Measurements from ENCODE around the gene CCDC78. TPM values are rescaled to one million over a fixed set of nuclear protein-coding genes. Genes with fewer than 3 reads are reported as not detected.

CCDC78 gene
- total RNA-seq, result 0.78 TPM
- long read RNA-seq, partial matches to known transcripts, result 0 of 1 reads
- long read RNA-seq, other reads (novel, unspliced or antisense), result 1 of 1 reads

DNA sequence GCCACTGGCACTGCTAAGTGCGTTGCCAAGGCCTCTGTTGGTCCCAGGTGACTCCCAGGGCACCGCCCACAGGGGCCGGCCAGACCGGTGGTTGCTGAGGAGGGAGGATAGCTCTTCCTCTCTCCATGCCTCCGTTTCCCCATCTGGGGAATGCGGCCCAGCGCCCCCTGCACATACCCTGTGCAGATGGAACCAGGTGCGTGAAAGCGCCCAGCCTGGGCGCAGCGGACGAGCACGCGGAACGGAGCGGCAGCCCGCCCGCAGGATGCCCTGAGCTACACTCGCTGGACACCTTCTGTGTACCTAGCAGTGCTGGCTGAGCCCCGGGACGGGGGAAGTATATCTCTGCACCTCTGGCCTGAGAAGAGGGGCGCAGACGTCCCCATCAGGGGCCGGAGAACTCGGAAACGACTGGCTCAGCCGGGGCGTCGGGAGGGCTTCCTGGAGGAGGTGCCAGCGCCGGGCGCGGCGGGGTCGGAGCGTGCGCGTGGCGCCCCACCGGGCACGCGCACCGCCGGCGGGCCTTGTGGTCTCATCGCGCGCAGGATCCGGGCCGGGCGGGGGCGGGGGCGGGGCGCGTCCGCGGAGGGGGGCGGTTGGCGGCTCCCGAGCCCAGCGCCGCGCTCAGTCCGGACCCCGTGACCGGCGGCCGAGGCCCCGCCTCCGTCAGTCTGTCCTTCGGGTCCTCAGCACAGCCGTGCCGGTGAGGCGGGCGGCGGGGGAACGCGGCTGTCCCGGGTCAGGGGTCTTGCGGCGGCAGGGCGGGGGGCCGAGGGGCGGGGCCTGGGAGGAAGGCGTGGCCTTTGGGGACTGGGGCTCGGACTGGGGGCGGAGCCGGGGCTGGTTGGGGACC is at the start of gene CCDC78, which contains the start of gene HAGHL:
CCDC78 (minus strand) TSS at position 6 of the 853 bp plus-strand sequence. CDS start 76 bp downstream, outside the sequence.
HAGHL (plus strand) TSS at position 669 of the 853 bp plus-strand sequence. CDS start 404 bp downstream, outside the sequence.
- Histone ChIP-seq H3K4me3 (peak within 1 kb of the TSS; percentile 58), H3K27ac (peak within 1 kb of the TSS; percentile 47), H3K4me1 (peaks cover 25% of the 10 kb centered on the region), H3K36me3 (peaks cover under 1% of the 10 kb centered on the region), H3K9me3 (no peaks in the 10 kb centered on the region), H3K27me3 (peaks cover 16% of the 10 kb centered on the region)
- ATAC-seq, result peak; percentile 42
- peak; percentile 82 for DNase-seq
- intact Hi-C loops (cut with DNase I), result no loop called here
- TF ChIP-seq, protein P1, sequence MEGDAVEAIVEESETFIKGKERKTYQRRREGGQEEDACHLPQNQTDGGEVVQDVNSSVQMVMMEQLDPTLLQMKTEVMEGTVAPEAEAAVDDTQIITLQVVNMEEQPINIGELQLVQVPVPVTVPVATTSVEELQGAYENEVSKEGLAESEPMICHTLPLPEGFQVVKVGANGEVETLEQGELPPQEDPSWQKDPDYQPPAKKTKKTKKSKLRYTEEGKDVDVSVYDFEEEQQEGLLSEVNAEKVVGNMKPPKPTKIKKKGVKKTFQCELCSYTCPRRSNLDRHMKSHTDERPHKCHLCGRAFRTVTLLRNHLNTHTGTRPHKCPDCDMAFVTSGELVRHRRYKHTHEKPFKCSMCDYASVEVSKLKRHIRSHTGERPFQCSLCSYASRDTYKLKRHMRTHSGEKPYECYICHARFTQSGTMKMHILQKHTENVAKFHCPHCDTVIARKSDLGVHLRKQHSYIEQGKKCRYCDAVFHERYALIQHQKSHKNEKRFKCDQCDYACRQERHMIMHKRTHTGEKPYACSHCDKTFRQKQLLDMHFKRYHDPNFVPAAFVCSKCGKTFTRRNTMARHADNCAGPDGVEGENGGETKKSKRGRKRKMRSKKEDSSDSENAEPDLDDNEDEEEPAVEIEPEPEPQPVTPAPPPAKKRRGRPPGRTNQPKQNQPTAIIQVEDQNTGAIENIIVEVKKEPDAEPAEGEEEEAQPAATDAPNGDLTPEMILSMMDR (IDR thresholded peaks at IDR 0.05), result no peak

DNA sequence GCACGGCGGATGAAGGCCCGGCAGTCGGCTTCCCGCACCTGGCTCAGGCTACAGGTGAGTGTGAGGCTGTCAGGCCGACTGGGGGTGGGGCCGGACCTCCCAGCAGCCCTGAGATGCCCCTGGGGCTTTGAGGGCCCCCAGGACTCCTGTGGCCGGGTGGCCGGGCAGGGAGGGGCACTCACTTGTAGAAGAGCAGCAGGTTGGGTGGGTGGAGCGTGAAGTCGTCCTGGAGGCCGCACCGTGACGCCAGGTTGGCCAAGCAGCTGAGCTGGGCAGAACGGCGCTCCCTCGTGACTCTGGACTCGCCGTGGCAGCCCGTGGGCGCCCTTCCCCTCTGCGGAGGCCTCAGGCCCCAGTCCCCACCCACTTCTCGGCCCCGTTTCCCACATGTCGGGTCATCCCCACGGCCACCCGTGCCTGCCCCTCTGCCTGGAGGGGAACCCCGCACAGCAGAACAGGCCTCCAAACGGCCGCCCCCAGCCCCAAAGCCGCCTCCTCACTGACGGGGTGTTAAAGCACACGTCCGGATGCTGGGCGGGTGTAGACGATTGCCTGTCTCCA is 49.1 kb upstream of the CCDC78 start:
- Histone ChIP-seq H3K9me3 (no peaks in the 10 kb centered on the region), H3K36me3 (no peaks in the 10 kb centered on the region), H3K4me3 (no peak overlapping the region), H3K27me3 (peaks cover 8% of the 10 kb centered on the region), H3K4me1 (no peaks in the 10 kb centered on the region), H3K27ac (no peak overlapping the region)
- intact Hi-C loops (cut with DNase I), result no loop called here
- no peak for DNase-seq
- ATAC-seq, result no peak
- TF ChIP-seq, protein P1 (IDR thresholded peaks at IDR 0.05), result no peak

DNA sequence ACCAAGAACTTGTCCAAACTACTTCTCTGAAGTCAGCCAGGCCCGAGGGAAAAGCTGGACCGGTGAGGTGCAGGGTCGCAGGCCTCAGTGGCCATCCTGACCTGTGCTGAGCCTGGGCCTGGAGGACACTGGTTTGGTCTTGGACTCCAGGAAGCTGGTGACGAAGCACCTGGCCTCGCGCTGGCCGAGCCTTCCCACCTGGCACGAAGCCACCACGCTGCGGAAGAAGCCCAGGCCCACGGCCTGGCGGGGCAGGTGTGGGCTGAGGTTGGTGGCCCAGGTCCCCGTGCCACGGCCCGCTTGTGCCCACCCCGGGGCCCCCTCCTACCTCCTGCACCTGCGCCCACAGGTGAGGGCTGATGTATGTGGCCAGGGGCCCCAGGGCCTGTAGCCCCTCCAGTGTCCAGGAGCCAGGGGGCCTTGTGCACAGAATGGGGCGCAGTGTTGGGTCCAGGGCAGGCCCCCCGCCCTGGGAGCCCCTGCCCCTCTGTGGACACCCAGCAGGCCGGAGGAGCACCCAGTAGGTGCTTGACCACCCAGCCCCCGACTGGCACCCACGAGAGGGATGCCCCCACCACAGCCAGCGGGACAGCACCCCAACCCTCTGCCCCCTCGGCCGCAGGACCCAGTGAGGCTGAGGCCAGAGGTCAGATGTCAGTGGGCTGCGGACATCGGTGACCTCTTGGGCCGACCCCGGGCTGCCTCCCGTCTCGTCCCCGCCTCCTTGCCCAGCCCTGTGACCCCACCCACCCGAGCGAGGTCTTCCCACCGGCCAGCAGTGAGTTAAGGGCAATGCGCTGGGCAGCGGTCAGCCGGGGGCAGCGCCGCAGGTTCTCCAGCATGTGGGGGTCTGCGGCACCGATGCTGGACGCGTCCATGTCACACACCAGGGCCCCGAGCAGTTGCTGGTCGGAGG is 48.1 kb upstream of the CCDC78 start:
- ATAC-seq (no peak), DNase-seq (no peak)
- Histone ChIP-seq H3K27ac (no peak overlapping the region), H3K36me3 (no peaks in the 10 kb centered on the region), H3K4me1 (no peaks in the 10 kb centered on the region), H3K27me3 (peaks cover 4% of the 10 kb centered on the region), H3K9me3 (no peaks in the 10 kb centered on the region), H3K4me3 (no peak overlapping the region)
- TF ChIP-seq, protein P1 (IDR thresholded peaks at IDR 0.05), result no peak
- intact Hi-C loops (cut with DNase I), result no loop called here

DNA sequence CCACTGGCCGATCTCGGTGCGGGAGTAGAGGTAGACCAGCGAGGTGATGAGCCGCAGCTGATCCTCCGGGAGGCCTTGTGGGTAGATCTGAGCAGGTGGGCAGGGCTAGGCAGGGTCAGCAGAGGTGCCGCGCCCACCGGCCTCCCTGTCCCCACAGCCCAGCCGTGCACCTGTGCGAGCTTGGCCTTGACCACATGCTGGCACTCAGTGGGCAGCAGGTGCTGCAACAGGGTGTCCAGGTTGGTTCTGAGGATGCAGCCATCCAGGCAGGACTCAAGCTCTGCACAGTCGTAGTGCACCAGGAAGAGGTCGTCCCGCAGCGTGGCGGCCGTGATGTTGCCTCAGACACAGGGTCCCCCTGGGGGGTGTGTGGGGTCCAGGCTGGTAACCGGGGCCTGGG is 46.7 kb upstream of the CCDC78 start:
- DNase-seq (no peak), ATAC-seq (no peak)
- intact Hi-C loops (cut with DNase I), result no loop called here
- Histone ChIP-seq H3K4me3 (no peak overlapping the region), H3K27me3 (no peaks in the 10 kb centered on the region), H3K9me3 (no peaks in the 10 kb centered on the region), H3K4me1 (no peaks in the 10 kb centered on the region), H3K27ac (no peak overlapping the region), H3K36me3 (no peaks in the 10 kb centered on the region)
- TF ChIP-seq, protein P1 (IDR thresholded peaks at IDR 0.05), result no peak

DNA sequence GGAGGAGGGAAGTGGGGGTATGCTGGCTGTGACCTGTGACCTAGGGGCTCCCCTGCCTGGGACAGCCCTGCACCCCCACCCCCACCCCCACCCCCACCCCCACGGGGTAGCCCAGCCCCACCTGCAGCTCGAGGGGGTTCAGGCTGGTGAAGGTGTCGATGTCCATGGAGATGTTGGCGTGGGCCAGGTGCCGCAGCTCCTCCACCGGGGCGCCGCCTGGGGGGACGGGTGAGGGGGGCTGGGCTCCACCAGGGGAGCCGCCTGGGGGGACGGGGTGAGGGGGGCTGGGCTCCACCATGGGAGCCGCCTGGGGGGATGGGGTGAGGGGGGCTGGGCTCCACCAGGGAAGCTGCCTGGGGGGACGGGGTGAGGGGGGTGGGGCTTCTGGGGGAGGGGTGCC is 44.2 kb upstream of the CCDC78 start:
- H3K4me1 ChIP-seq, result no peaks in the 10 kb centered on the region
- H3K27me3 ChIP-seq, result no peaks in the 10 kb centered on the region
- intact Hi-C loops (cut with DNase I), result no loop called here
- H3K27ac ChIP-seq, result no peak overlapping the region
- ATAC-seq, result no peak
- H3K9me3 ChIP-seq, result no peaks in the 10 kb centered on the region
- H3K4me3 ChIP-seq, result no peak overlapping the region
- TF ChIP-seq, protein P1 (IDR thresholded peaks at IDR 0.05), result no peak
- no peaks in the 10 kb centered on the region for H3K36me3 ChIP-seq
- DNase-seq, result no peak

Measured in upper lobe of right lung (tissue), 1 donor.